NCI-H2029 (cell line): ENCODE measurements around the gene HOXA1.

Experiments
- DNase-seq: peaks from one replicate; lab custom pipeline; 2025; lab: John Stamatoyannopoulos, UW

HOXA1 gene

GRCh38 chr7:27116962-27117886 is 21.4 kb upstream of the HOXA1 start:
- DNase-seq, result no peak

GRCh38 chr7:27116031-27116961 is 20.5 kb upstream of the HOXA1 start:
- DNase-seq, result no peak

- no peak for DNase-seq
Observed at GRCh38 chr7:27115221-27116026, 19.6 kb upstream of the HOXA1 start.

GRCh38 chr7:27114881-27115220 is 19.1 kb upstream of the HOXA1 start:
- DNase-seq, result no peak

- no peak for DNase-seq
Observed at GRCh38 chr7:27113991-27114769, 18.4 kb upstream of the HOXA1 start.

- no peak for DNase-seq
Observed at GRCh38 chr7:27112955-27113949, 17.5 kb upstream of the HOXA1 start.

GRCh38 chr7:27112361-27112760 is 16.6 kb upstream of the HOXA1 start:
- no peak for DNase-seq

GRCh38 chr7:27111751-27112277 is 16.0 kb upstream of the HOXA1 start:
- DNase-seq, result no peak

- DNase-seq, result no peak
Observed at GRCh38 chr7:27111042-27111750, 15.4 kb upstream of the HOXA1 start.

GRCh38 chr7:27110186-27111031 is 14.6 kb upstream of the HOXA1 start:
- DNase-seq, result no peak

- DNase-seq, result no peak
Observed at GRCh38 chr7:27109466-27110185, 13.8 kb upstream of the HOXA1 start.

GRCh38 chr7:27108390-27109127 is 12.8 kb upstream of the HOXA1 start:
- DNase-seq, result no peak

- no peak for DNase-seq
Observed at GRCh38 chr7:27107391-27108381, 11.9 kb upstream of the HOXA1 start.

- no peak for DNase-seq
Observed at GRCh38 chr7:27106901-27107240, 11.1 kb upstream of the HOXA1 start.

GRCh38 chr7:27106181-27106900 is 10.5 kb upstream of the HOXA1 start:
- DNase-seq, result no peak
